SU-DHL-6 (cell line): ENCODE data around the gene HSD17B14.

ENCODE experiments used
- CTCF ChIP-seq: fragments of 200-600 bp; sonication (generic); IDR thresholded peaks from one replicate; pipeline ENCODE4 v1.5.1; 2017; ENCODE audit warnings: antibody characterized with exemption, mild to moderate bottlenecking, low read length, moderate library complexity; ENCODE audit not compliant: insufficient read depth, poor library complexity, severe bottlenecking
- EZH2phosphoT487 ChIP-seq: fragments of 200-600 bp; sonication (generic), shearing (Covaris generic); conservative IDR thresholded peaks from 2 replicates; pipeline ENCODE4 v1.6.1; 2018; ENCODE audit warnings: mild to moderate bottlenecking, antibody characterized with exemption, low read length, moderate library complexity, mixed read lengths

- TF ChIP-seq CTCF: no peak
- TF ChIP-seq EZH2phosphoT487: no peak
Observed at GRCh38 chr19:48804496-48804895, 31.8 kb downstream of the HSD17B14 start.
